GM23338 (cell line): ENCODE results near the gene HOTAIR.

Experiments used
- CREB1 ChIP-seq: fragments of 250-450 bp; sonication (Bioruptor Pico); IDR thresholded peaks from 2 replicates; pipeline ENCODE4 v1.5.0; 2020; ENCODE audit warnings: low read depth, mild to moderate bottlenecking, moderate library complexity
- CTCF ChIP-seq, 2 experiments: fragments of 200-600 bp in 1 of 2; sonication (generic) in 1 of 2; conservative IDR thresholded peaks; 2 replicates each; pipeline versions ENCODE4 v1.5.1 to v1.6.1; 2016 to 2017; ENCODE audit warnings: antibody characterized with exemption in 2 of 2, low read depth in 2 of 2, mild to moderate bottlenecking in 2 of 2, moderate library complexity in 1 of 2
- ETS1 ChIP-seq: IDR thresholded peaks from 2 replicates; pipeline ENCODE4 v1.6.1; 2016; ENCODE audit warnings: antibody characterized with exemption
- EZH2 ChIP-seq: fragments of 200-600 bp; sonication (generic); IDR thresholded peaks from one replicate; pipeline ENCODE4 v1.8.0; 2017; ENCODE audit warnings: antibody characterized with exemption, mild to moderate bottlenecking, low read depth; ENCODE audit not compliant: unreplicated experiment
- EZH2phosphoT487 ChIP-seq: fragments of 200-600 bp; sonication (generic); IDR thresholded peaks from one replicate; pipeline ENCODE4 v1.8.1; 2018; ENCODE audit warnings: antibody characterized with exemption; ENCODE audit not compliant: unreplicated experiment
- POLR2AphosphoS5 ChIP-seq: IDR thresholded peaks from 2 replicates; pipeline ENCODE4 v1.6.1; 2016; ENCODE audit warnings: antibody characterized with exemption, low read depth
- REST ChIP-seq: IDR thresholded peaks from one replicate; pipeline ENCODE4 v1.6.1; 2018; ENCODE audit warnings: antibody characterized with exemption; ENCODE audit not compliant: unreplicated experiment
- ZNF114 ChIP-seq: fragments of 250-450 bp; sonication (Bioruptor Pico); IDR thresholded peaks from 2 replicates; pipeline ENCODE4 v1.5.0; 2020; ENCODE audit warnings: mild to moderate bottlenecking, moderate library complexity

DNA sequence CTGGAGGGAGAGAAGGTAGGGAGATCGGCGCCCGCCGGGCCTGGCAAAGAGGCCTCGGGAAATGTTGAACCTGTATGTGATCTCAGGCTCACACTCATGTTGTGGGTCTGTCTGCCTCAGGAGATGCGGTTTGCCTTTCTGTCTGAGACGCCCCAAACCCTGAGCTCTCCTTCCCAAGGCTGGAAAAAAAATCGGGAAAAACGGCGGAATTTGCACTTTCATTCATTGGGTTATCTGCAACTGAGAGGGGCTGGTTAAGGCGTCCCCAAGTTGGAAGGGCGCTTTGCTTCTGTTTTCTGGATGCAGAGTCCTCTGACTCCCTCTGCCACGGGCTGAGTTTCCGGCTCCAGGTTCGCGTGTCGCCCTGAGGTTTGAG lies 20.2 kb upstream of the HOTAIR start:
- no peak for TF ChIP-seq CTCF (conservative IDR thresholded peaks at IDR 0.05; ENCODE audit: low read depth in 2 of 2)
- TF ChIP-seq EZH2phosphoT487 = peak; percentile 43
- TF ChIP-seq POLR2AphosphoS5 = no peak
- peak; percentile 91 for TF ChIP-seq EZH2
- TF ChIP-seq REST = no peak
- no peak for TF ChIP-seq ETS1
- TF ChIP-seq CREB1 (CRISPR knock-in tag) = no peak
- TF ChIP-seq ZNF114 (CRISPR knock-in tag) = no peak
